Measurements from ENCODE around the gene FBXL4. TPM values are rescaled to one million over a fixed set of nuclear protein-coding genes. Genes with fewer than 3 reads are reported as not detected.

Gene FBXL4
- total and polyA plus RNA-seq, 7 donors: 3.4 to 15.5 (median 11.5) TPM

- Histone ChIP-seq H3K36me3 (ENCODE audit: insufficient read depth in 1 of 2, low read depth in 1 of 2) (no peaks in the 10 kb centered on the region), H3K4me3 (no peak overlapping the region), H3K27ac (no peak overlapping the region), H3K9me3 (no peaks in the 10 kb centered on the region), H3K27me3 (ENCODE audit: insufficient read depth in 3 of 3, low read length in 2 of 3) (peaks cover 0 to 98% (median 46%) of the 10 kb centered on the region in 3 donors), H3K4me1 (peaks cover 23% of the 10 kb centered on the region)
- no peak for ATAC-seq
- DNase-seq: no peak
- intact Hi-C loops (cut with DNase I): no loop called here
- no peak for TF ChIP-seq CTCF (IDR thresholded peaks at IDR 0.05)
- 5 to 7% (median 7%) methylated on average over 43 to 44 of the region's 44 CpGs for WGBS, 3 donors
Measured at GRCh38 chr6:98827295-98828159, 120.2 kb downstream of the FBXL4 start.

- no peak for DNase-seq
- TF ChIP-seq CTCF (IDR thresholded peaks at IDR 0.05): no peak
- Histone ChIP-seq H3K36me3 (ENCODE audit: insufficient read depth in 1 of 2, low read depth in 1 of 2) (no peaks in the 10 kb centered on the region), H3K4me1 (peaks cover 10% of the 10 kb centered on the region), H3K4me3 (no peak overlapping the region), H3K27me3 (ENCODE audit: insufficient read depth in 3 of 3, low read length in 2 of 3) (peaks cover 6 to 98% (median 33%) of the 10 kb centered on the region in 3 donors), H3K27ac (no peak overlapping the region), H3K9me3 (no peaks in the 10 kb centered on the region)
- ATAC-seq: no peak
- 6 to 10% (median 6%) methylated on average over 19 of the region's 19 CpGs for WGBS, 3 donors
- intact Hi-C loops (cut with DNase I): no loop called here
Measured at GRCh38 chr6:98825600-98826230, 122.0 kb downstream of the FBXL4 start.

DNA sequence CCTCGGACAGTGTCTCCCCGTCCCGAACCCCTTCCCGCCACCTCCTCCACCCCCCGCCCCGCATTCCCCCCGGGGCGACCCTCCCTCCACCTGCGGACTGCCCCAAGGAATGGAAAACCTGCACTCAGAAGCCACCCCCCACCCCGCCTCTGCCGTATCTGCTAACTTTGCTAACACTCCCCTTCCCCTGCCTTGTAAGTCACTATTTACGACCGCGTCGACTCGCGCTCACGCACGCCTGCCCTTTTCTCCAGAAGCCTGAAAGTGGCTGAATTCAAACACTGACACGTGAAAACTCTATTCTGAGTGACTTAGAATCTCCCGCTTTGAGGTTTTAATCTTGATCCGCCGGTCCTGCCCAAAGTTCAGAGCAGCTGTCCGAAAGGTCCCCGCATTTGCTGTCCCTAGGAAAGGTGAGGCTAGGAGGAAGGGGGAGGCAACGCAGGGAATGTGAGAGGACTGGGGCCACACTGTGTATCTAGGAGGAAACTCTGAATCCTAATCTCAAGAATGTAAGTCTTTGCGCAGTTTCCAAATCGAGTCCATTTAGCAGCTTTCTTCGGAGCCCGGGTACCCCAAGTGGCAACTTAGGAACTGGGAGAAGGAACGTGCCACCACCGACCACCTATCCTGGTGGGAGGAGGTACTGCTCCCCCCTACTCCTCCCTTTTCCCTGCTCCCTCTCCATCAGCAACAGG is 122.7 kb downstream of the FBXL4 start:
- Histone ChIP-seq H3K9me3 (no peaks in the 10 kb centered on the region), H3K27ac (no peak overlapping the region), H3K27me3 (ENCODE audit: insufficient read depth in 3 of 3, low read length in 2 of 3) (peaks cover 6 to 98% (median 30%) of the 10 kb centered on the region in 3 donors), H3K36me3 (ENCODE audit: insufficient read depth in 1 of 2, low read depth in 1 of 2) (no peaks in the 10 kb centered on the region), H3K4me3 (peak overlapping the region; percentile 48), H3K4me1 (peaks cover 10% of the 10 kb centered on the region)
- no peak for TF ChIP-seq CTCF (IDR thresholded peaks at IDR 0.05)
- DNase-seq: no peak
- intact Hi-C loops (cut with DNase I): no loop called here
- peak in 1 of 4 donors; percentile 41 for ATAC-seq
- WGBS, 3 donors: 1 to 2% (median 2%) methylated on average over 23 to 32 of the region's 32 CpGs

- intact Hi-C loops (cut with DNase I): no loop called here
- H3K36me3 ChIP-seq (ENCODE audit: insufficient read depth in 1 of 2, low read depth in 1 of 2): no peaks in the 10 kb centered on the region
- no peak for DNase-seq
- TF ChIP-seq CTCF (IDR thresholded peaks at IDR 0.05): no peak
- H3K27me3 ChIP-seq (ENCODE audit: insufficient read depth in 3 of 3, low read length in 2 of 3): peaks cover 7 to 97% (median 30%) of the 10 kb centered on the region in 3 donors
- 1 to 2% (median 2%) methylated on average over 39 to 44 of the region's 44 CpGs for WGBS, 3 donors
- no peak overlapping the region for H3K27ac ChIP-seq
- no peaks in the 10 kb centered on the region for H3K9me3 ChIP-seq
- peak in 1 of 4 donors; percentile 73 for ATAC-seq
- peaks cover 10% of the 10 kb centered on the region for H3K4me1 ChIP-seq
- peak overlapping the region; percentile 48 for H3K4me3 ChIP-seq
Measured at GRCh38 chr6:98824162-98824901, 123.4 kb downstream of the FBXL4 start.

Data from psoas muscle (tissue), 8 donors.